ENCODE measurements around the gene NTN3.

Gene NTN3

GRCh38 chr16:2508722-2509400, 37.8 kb downstream of the NTN3 start:
- Histone ChIP-seq H3K4me1 (ENCODE audit: control insufficient read depth, low read length) (peaks cover 78% of the 10 kb centered on the region), H3K9me2 (replicated peaks; ENCODE audit: control insufficient read depth, low read length) (no peaks in the 10 kb centered on the region), H3K4me3 (ENCODE audit: low read length) (no peak overlapping the region), H3K79me2 (ENCODE audit: control insufficient read depth, low read length) (peaks cover 1% of the 10 kb centered on the region), H3K36me3 (ENCODE audit: control insufficient read depth, low read length) (peaks cover under 1% of the 10 kb centered on the region), H3K27me3 (ENCODE audit: control insufficient read depth, low read length) (no peaks in the 10 kb centered on the region), H4K20me1 (ENCODE audit: control insufficient read depth, insufficient read depth, low read depth, low read length) (no peaks in the 10 kb centered on the region), H3K4me2 (ENCODE audit: low read length) (no peak overlapping the region), H3K27ac (ENCODE audit: low read depth, low read length) (no peak overlapping the region), H3K9me3 (ENCODE audit: control insufficient read depth, insufficient read depth, low read length) (no peaks in the 10 kb centered on the region), H3F3A (ENCODE audit: control insufficient read depth, insufficient read depth) (peaks cover 14% of the 10 kb centered on the region)
- TF ChIP-seq EZH2phosphoT487 (IDR thresholded peaks at IDR 0.05; ENCODE audit: borderline replicate concordance, low read length) (no peak), CTCF (IDR thresholded peaks at IDR 0.05; ENCODE audit: low read depth, low read length, poor library complexity, severe bottlenecking) (no peak)

GRCh38 chr16:2511128-2511800, 40.2 kb downstream of the NTN3 start:
- H3K4me1 ChIP-seq (ENCODE audit: control insufficient read depth, low read length): peaks cover 74% of the 10 kb centered on the region
- peaks cover 9% of the 10 kb centered on the region for H3K36me3 ChIP-seq (ENCODE audit: control insufficient read depth, low read length)
- no peaks in the 10 kb centered on the region for H3K9me3 ChIP-seq (ENCODE audit: control insufficient read depth, insufficient read depth, low read length)
- no peak for TF ChIP-seq CTCF (IDR thresholded peaks at IDR 0.05; ENCODE audit: low read depth, low read length, poor library complexity, severe bottlenecking)
- TF ChIP-seq EZH2phosphoT487 (IDR thresholded peaks at IDR 0.05; ENCODE audit: borderline replicate concordance, low read length): no peak
- peaks cover 25% of the 10 kb centered on the region for H3K79me2 ChIP-seq (ENCODE audit: control insufficient read depth, low read length)
- H3K9me2 ChIP-seq (replicated peaks; ENCODE audit: control insufficient read depth, low read length): no peaks in the 10 kb centered on the region
- H3F3A ChIP-seq (ENCODE audit: control insufficient read depth, insufficient read depth): peaks cover 11% of the 10 kb centered on the region; the same call in 1 of the 2 replicates
- H3K27me3 ChIP-seq (ENCODE audit: control insufficient read depth, low read length): no peaks in the 10 kb centered on the region
- no peak overlapping the region for H3K4me3 ChIP-seq (ENCODE audit: low read length)
- H3K4me2 ChIP-seq (ENCODE audit: low read length): no peak overlapping the region
- no peak overlapping the region for H3K27ac ChIP-seq (ENCODE audit: low read depth, low read length)
- peaks cover 10% of the 10 kb centered on the region; the same call in 1 of the 2 replicates for H4K20me1 ChIP-seq (ENCODE audit: control insufficient read depth, insufficient read depth, low read depth, low read length)

GRCh38 chr16:2511996-2512734, 41.1 kb downstream of the NTN3 start:
- Histone ChIP-seq H3K9me2 (replicated peaks; ENCODE audit: control insufficient read depth, low read length) (no peaks in the 10 kb centered on the region), H3K27ac (ENCODE audit: low read depth, low read length) (peak overlapping the region; percentile 66; the same call in 1 of the 2 replicates), H3K4me1 (ENCODE audit: control insufficient read depth, low read length) (peaks cover 73% of the 10 kb centered on the region), H3F3A (ENCODE audit: control insufficient read depth, insufficient read depth) (peaks cover 11% of the 10 kb centered on the region; the same call in 1 of the 2 replicates), H4K20me1 (ENCODE audit: control insufficient read depth, insufficient read depth, low read depth, low read length) (peaks cover 10% of the 10 kb centered on the region; the same call in 1 of the 2 replicates), H3K36me3 (ENCODE audit: control insufficient read depth, low read length) (peaks cover 13% of the 10 kb centered on the region), H3K4me2 (ENCODE audit: low read length) (peak overlapping the region; percentile 78), H3K4me3 (ENCODE audit: low read length) (no peak overlapping the region), H3K79me2 (ENCODE audit: control insufficient read depth, low read length) (peaks cover 34% of the 10 kb centered on the region), H3K9me3 (ENCODE audit: control insufficient read depth, insufficient read depth, low read length) (no peaks in the 10 kb centered on the region), H3K27me3 (ENCODE audit: control insufficient read depth, low read length) (no peaks in the 10 kb centered on the region)
- TF ChIP-seq EZH2phosphoT487 (IDR thresholded peaks at IDR 0.05; ENCODE audit: borderline replicate concordance, low read length) (no peak), CTCF (IDR thresholded peaks at IDR 0.05; ENCODE audit: low read depth, low read length, poor library complexity, severe bottlenecking) (no peak)
